ENCODE measurements around the gene POLR2F. TPM values are rescaled to one million over a fixed set of nuclear protein-coding genes. Genes with fewer than 3 reads are reported as not detected.
"Not testable (repeated sequence)": the region's sequence is repeated elsewhere in the genome, so short reads cannot be mapped to it uniquely, and the experiment has no call there.

Gene POLR2F
- polyA plus RNA-seq, 1 experiment: 87.4 TPM

- no peak for TF ChIP-seq CTCF (IDR thresholded peaks at IDR 0.05; ENCODE audit: low read depth, low read length)
- no peak for DNase-seq (ENCODE audit: low read depth, low spot score)
- CTCF ChIA-PET: no interaction called here
- Histone ChIP-seq H3K27me3 (ENCODE audit: control insufficient read depth, insufficient read depth, low read length) (no peaks in the 10 kb centered on the region), H3K27ac (ENCODE audit: low read depth, low read length) (no peak overlapping the region), H3K9me3 (ENCODE audit: control insufficient read depth, insufficient read depth, low read length) (no peaks in the 10 kb centered on the region), H3K4me3 (ENCODE audit: low read depth, low read length) (no peak overlapping the region)
- POLR2A ChIA-PET: interaction anchor here (0.6 kb wide), 1 partner anchor 14 kb away, joined by 3 read pairs; no protein-coding TSS in a partner anchor
Observed at GRCh38 chr22:37973271-37974170, 20.0 kb downstream of the POLR2F start.

DNA sequence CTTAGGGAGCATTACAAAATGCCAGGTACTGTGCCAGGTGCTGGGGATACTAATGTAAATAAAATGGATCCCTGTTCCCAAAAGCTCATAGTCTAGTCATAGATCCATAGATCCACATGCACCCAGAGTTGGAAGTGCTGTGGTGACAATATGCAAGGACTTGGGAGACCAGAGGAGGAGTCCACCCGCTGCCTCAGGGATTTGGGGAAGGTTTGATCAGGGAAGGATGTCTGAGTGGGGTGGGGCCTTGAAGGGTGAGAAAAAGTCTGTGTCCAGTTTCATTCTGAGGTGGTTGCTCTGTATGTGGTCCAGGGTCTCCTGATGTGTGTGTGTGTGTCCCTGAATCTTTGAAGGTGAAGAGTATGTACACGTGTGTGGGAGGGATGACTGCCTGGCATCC lies 21.7 kb downstream of the POLR2F start:
- CTCF ChIA-PET: interaction anchor here (1.2 kb wide), 1 partner anchor 112 kb away, joined by 4 read pairs; no protein-coding TSS in a partner anchor
- POLR2A ChIA-PET: no interaction called here
- no peak for TF ChIP-seq CTCF (IDR thresholded peaks at IDR 0.05; ENCODE audit: low read depth, low read length)
- Histone ChIP-seq H3K4me3 (ENCODE audit: low read depth, low read length) (no peak overlapping the region), H3K27ac (ENCODE audit: low read depth, low read length) (no peak overlapping the region), H3K27me3 (ENCODE audit: control insufficient read depth, insufficient read depth, low read length) (no peaks in the 10 kb centered on the region), H3K9me3 (ENCODE audit: control insufficient read depth, insufficient read depth, low read length) (no peaks in the 10 kb centered on the region)
- no peak for DNase-seq (ENCODE audit: low read depth, low spot score)

- not testable (repeated sequence) for H3K27me3 ChIP-seq (ENCODE audit: control insufficient read depth, insufficient read depth, low read length); H3K9me3 ChIP-seq (ENCODE audit: control insufficient read depth, insufficient read depth, low read length); H3K4me3 ChIP-seq (ENCODE audit: low read depth, low read length); H3K27ac ChIP-seq (ENCODE audit: low read depth, low read length); DNase-seq (ENCODE audit: low read depth, low spot score)
- CTCF ChIA-PET: interaction anchor here (0.7 to 1.2 kb wide), 2 partner anchors 10 to 113 kb away, joined by 4 read pairs; no protein-coding TSS in a partner anchor
- POLR2A ChIA-PET: interaction anchor here (0.6 kb wide), 1 partner anchor 481 kb away, joined by 3 read pairs; no protein-coding TSS in a partner anchor
Observed at GRCh38 chr22:37976022-37976421, 22.5 kb downstream of the POLR2F start.

DNA sequence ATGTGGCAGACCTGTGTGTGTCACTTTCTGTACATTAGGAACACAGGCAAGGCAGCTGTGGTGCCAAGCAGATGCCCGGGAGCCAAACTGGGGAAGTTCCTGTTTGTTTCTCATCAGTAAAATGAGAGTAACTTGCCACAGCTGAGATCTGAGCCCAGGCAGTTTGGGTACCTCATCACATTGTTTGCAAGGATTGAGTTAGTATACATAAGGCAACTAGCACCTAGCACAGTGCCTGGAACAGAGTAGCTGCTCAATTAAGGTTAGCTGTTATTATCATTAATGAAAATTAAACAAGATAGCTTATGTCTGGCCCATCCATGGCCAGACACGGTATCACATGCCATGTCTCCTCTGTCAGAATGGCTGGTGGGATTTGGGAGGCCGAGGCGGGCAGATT lies 23.0 kb downstream of the POLR2F start:
- DNase-seq (ENCODE audit: low read depth, low spot score): no peak
- ChIA-PET POLR2A (interaction anchor here (0.6 kb wide), 1 partner anchor 482 kb away, joined by 3 read pairs; no protein-coding TSS in a partner anchor), CTCF (interaction anchor here (0.7 kb wide), 1 partner anchor 11 kb away, joined by 4 read pairs; no protein-coding TSS in a partner anchor)

GRCh38 chr22:37979782-37980181 lies 26.3 kb downstream of the POLR2F start:
- no peak overlapping the region for H3K27ac ChIP-seq (ENCODE audit: low read depth, low read length)
- H3K9me3 ChIP-seq (ENCODE audit: control insufficient read depth, insufficient read depth, low read length): peaks cover 5% of the 10 kb centered on the region; the same call in 1 of the 2 replicates
- no peak overlapping the region for H3K4me3 ChIP-seq (ENCODE audit: low read depth, low read length)
- TF ChIP-seq CTCF (IDR thresholded peaks at IDR 0.05; ENCODE audit: low read depth, low read length): no peak
- DNase-seq (ENCODE audit: low read depth, low spot score): no peak
- H3K27me3 ChIP-seq (ENCODE audit: control insufficient read depth, insufficient read depth, low read length): peaks cover 3% of the 10 kb centered on the region
- POLR2A ChIA-PET: no interaction called here
- CTCF ChIA-PET: no interaction called here

More for the DNA sequence above, 23.0 kb downstream of the POLR2F start:
- no peaks in the 10 kb centered on the region for H3K27me3 ChIP-seq (ENCODE audit: control insufficient read depth, insufficient read depth, low read length)
- H3K9me3 ChIP-seq (ENCODE audit: control insufficient read depth, insufficient read depth, low read length): no peaks in the 10 kb centered on the region; the same call in 1 of the 2 replicates
- no peak for TF ChIP-seq CTCF (IDR thresholded peaks at IDR 0.05; ENCODE audit: low read depth, low read length)
- no peak overlapping the region for H3K27ac ChIP-seq (ENCODE audit: low read depth, low read length)
- no peak overlapping the region for H3K4me3 ChIP-seq (ENCODE audit: low read depth, low read length)
